ENCODE measurements around the gene PRKCZ.

The PRKCZ gene

DNA sequence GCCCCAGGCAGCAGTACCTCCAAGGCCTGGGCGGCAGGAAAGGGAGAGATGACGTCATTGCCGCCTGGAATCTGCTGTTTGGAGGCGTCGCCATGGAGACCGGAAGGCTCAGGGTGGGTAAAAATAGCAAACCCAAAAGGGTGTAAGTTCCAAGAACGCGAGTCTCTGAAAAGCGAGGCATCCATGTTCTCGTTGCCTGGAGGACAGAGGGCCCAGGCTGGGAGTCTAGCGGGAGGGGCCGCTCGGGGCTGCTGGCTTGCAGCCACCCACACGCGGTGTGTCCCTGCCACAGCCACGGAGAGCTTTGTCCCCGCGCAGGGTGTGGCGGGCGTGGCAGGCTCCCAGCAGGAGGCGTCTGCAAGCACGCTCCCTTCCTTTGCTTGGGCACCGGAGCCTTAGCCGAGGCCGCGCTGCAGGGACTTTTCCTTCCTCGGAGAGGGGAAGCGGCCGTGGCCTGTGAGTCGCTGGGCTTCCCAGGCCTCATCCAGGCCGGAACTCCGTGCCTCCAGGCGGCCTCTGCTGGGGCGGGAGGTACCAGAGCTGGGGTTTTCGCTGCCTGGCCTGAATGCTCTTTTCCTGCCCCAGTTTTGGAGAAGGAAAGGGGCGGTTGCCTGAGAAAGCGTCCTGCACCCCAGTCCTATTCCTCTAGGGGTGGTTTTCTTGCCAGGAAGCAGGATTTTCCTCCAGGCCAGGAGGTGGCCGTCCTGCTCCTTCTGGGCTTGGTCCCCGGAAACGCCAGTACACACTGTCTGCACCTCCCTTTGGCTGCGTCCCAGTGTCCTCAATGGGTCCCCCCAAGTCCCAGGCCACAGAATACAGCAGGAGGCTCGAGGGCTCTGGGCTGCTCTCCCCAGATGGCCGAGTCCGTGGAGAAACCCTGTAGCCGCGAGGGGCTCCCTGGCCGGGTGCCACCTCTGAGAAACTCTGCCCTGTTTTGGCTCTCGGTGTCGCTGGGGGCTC is 162.6 kb downstream of the PRKCZ start:
- peak; percentile 94 for DNase-seq (ENCODE audit: extremely low read depth, low read depth)
- peak; percentile 23 for TF ChIP-seq CTCF (IDR thresholded peaks at IDR 0.05; ENCODE audit: low read depth, low read length, missing control alignments)
- peak overlapping the region; percentile 30 for H3K4me3 ChIP-seq (replicated peaks; ENCODE audit: low read depth, low read length)

GRCh38 chr1:2213576-2214505 is 163.6 kb downstream of the PRKCZ start:
- no peak for TF ChIP-seq CTCF (IDR thresholded peaks at IDR 0.05; ENCODE audit: low read depth, low read length, missing control alignments)
- no peak for DNase-seq (ENCODE audit: extremely low read depth, low read depth)
- H3K4me3 ChIP-seq (replicated peaks; ENCODE audit: low read depth, low read length), result no peak overlapping the region

DNA sequence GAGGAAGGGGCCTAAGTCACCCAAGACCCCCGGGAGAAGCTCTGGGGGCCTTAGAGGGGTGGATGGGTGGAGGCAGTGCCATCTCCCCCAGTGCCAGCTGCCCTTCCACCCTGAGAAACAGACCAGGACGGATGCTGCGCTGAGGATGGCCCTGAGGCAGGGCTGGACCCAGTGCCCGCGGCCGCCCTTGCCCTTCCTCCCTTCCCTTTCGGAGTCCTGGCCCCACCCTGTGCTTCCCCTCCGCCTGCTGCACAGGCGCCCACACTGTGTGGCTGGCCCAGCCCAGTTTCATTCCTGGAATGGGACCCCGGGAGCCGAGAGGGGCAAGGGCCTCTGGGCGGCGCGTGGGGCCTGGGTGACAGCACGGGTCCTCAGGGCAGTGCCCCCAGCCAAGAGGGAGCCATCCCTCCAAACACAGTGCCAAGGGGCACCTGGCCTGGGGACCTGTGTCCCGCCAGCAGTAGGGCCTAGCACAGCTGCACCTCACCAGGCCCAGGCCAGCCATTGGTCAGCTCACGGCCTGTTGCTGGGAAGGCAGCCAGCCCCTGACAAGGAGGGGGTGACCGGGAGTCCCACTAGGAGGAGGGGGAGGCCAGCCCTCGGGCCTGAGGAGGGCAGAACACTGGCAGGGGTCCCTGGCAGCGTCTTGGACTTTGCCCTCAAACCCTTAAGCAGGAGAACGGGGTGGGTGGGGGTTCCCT is 164.5 kb downstream of the PRKCZ start:
- TF ChIP-seq CTCF (IDR thresholded peaks at IDR 0.05; ENCODE audit: low read depth, low read length, missing control alignments), result no peak
- no peak overlapping the region for H3K4me3 ChIP-seq (replicated peaks; ENCODE audit: low read depth, low read length)
- DNase-seq (ENCODE audit: extremely low read depth, low read depth), result no peak

GRCh38 chr1:2215329-2215728 is 165.1 kb downstream of the PRKCZ start:
- DNase-seq (ENCODE audit: extremely low read depth, low read depth), result no peak
- no peak overlapping the region for H3K4me3 ChIP-seq (replicated peaks; ENCODE audit: low read depth, low read length)
- TF ChIP-seq CTCF (IDR thresholded peaks at IDR 0.05; ENCODE audit: low read depth, low read length, missing control alignments), result no peak

- TF ChIP-seq CTCF (IDR thresholded peaks at IDR 0.05; ENCODE audit: low read depth, low read length, missing control alignments), result no peak
- DNase-seq (ENCODE audit: extremely low read depth, low read depth), result no peak
- H3K4me3 ChIP-seq (replicated peaks; ENCODE audit: low read depth, low read length), result no peak overlapping the region
These were observed 165.9 kb downstream of the PRKCZ start for GRCh38 chr1:2215909-2216766.

GRCh38 chr1:2216767-2217058 is 166.5 kb downstream of the PRKCZ start:
- no peak overlapping the region for H3K4me3 ChIP-seq (replicated peaks; ENCODE audit: low read depth, low read length)
- no peak for DNase-seq (ENCODE audit: extremely low read depth, low read depth)
- no peak for TF ChIP-seq CTCF (IDR thresholded peaks at IDR 0.05; ENCODE audit: low read depth, low read length, missing control alignments)
